ENCODE measurements around the gene DENND4B. TPM values are rescaled to one million over a fixed set of nuclear protein-coding genes. Genes with fewer than 3 reads are reported as not detected.

DENND4B gene
- total and polyA plus RNA-seq, 2 experiments from 2014 or later: 15.4 to 22.3 TPM

GRCh38 chr1:153921080-153921802 lies 25.3 kb downstream of the DENND4B start:
- no peak for TF ChIP-seq EZH2 (IDR thresholded peaks at IDR 0.05; ENCODE audit: borderline replicate concordance)
- no peak for TF ChIP-seq EZH2phosphoT487 (IDR thresholded peaks at IDR 0.05; ENCODE audit: low read depth, severe bottlenecking, unreplicated experiment)
- no peak for TF ChIP-seq CTCF (IDR thresholded peaks at IDR 0.05; ENCODE audit: poor library complexity)
- WGBS (ENCODE audit: low lambda C conversion rate, missing lambda C conversion rate): 34% methylated on average over 3 of the region's 3 CpGs
- no peak overlapping the region for H2AFZ ChIP-seq
- peaks cover 24% of the 10 kb centered on the region for H3K4me1 ChIP-seq (ENCODE audit: insufficient read depth)
- peak overlapping the region; percentile 94 for H3K27ac ChIP-seq
- peak overlapping the region; percentile 51 for H3K4me3 ChIP-seq
- no peaks in the 10 kb centered on the region for H3K9me2 ChIP-seq (replicated peaks; ENCODE audit: insufficient read depth)
- H3K36me3 ChIP-seq (replicated peaks; ENCODE audit: insufficient read depth, low read depth): no peaks in the 10 kb centered on the region
- no peaks in the 10 kb centered on the region for H3K9me3 ChIP-seq (ENCODE audit: low read depth)
- no peaks in the 10 kb centered on the region for H3K27me3 ChIP-seq
- peak overlapping the region; percentile 89 for H3K4me2 ChIP-seq
- DNase-seq (ENCODE audit: low spot score): no peak
- peaks cover 59% of the 10 kb centered on the region for H4K20me1 ChIP-seq (ENCODE audit: insufficient read depth, poor library complexity, severe bottlenecking)
- H3K79me2 ChIP-seq: peaks cover 60% of the 10 kb centered on the region

GRCh38 chr1:153919876-153920852 lies 26.4 kb downstream of the DENND4B start:
- H3K79me2 ChIP-seq: peaks cover 71% of the 10 kb centered on the region
- H3K9me3 ChIP-seq (ENCODE audit: low read depth): no peaks in the 10 kb centered on the region
- H3K27me3 ChIP-seq: no peaks in the 10 kb centered on the region
- no peak overlapping the region for H2AFZ ChIP-seq
- H3K36me3 ChIP-seq (replicated peaks; ENCODE audit: insufficient read depth, low read depth): no peaks in the 10 kb centered on the region
- TF ChIP-seq EZH2phosphoT487 (IDR thresholded peaks at IDR 0.05; ENCODE audit: low read depth, severe bottlenecking, unreplicated experiment) (no peak), EZH2 (IDR thresholded peaks at IDR 0.05; ENCODE audit: borderline replicate concordance) (no peak), CTCF (IDR thresholded peaks at IDR 0.05; ENCODE audit: poor library complexity) (peak; percentile 28)
- no peaks in the 10 kb centered on the region for H3K9me2 ChIP-seq (replicated peaks; ENCODE audit: insufficient read depth)
- H3K4me3 ChIP-seq: peak overlapping the region; percentile 51
- peaks cover 68% of the 10 kb centered on the region for H4K20me1 ChIP-seq (ENCODE audit: insufficient read depth, poor library complexity, severe bottlenecking)
- H3K4me1 ChIP-seq (ENCODE audit: insufficient read depth): peaks cover 24% of the 10 kb centered on the region
- no peak overlapping the region for H3K27ac ChIP-seq
- WGBS (ENCODE audit: low lambda C conversion rate, missing lambda C conversion rate): 57% methylated on average over 4 of the region's 4 CpGs
- no peak for DNase-seq (ENCODE audit: low spot score)
- H3K4me2 ChIP-seq: peak overlapping the region; percentile 89

GRCh38 chr1:153916297-153916696 lies 30.2 kb downstream of the DENND4B start:
- H3K4me1 ChIP-seq (ENCODE audit: insufficient read depth): peaks cover 18% of the 10 kb centered on the region
- no peaks in the 10 kb centered on the region for H3K27me3 ChIP-seq
- no peak overlapping the region for H2AFZ ChIP-seq
- H3K36me3 ChIP-seq (replicated peaks; ENCODE audit: insufficient read depth, low read depth): no peaks in the 10 kb centered on the region
- no peak overlapping the region for H3K27ac ChIP-seq
- H3K79me2 ChIP-seq: peaks cover 100% of the 10 kb centered on the region
- 95% methylated on average over 4 of the region's 4 CpGs for WGBS (ENCODE audit: low lambda C conversion rate, missing lambda C conversion rate)
- no peak for DNase-seq (ENCODE audit: low spot score)
- H3K9me2 ChIP-seq (replicated peaks; ENCODE audit: insufficient read depth): no peaks in the 10 kb centered on the region
- no peaks in the 10 kb centered on the region for H3K9me3 ChIP-seq (ENCODE audit: low read depth)
- TF ChIP-seq CTCF (IDR thresholded peaks at IDR 0.05; ENCODE audit: poor library complexity): no peak
- no peak for TF ChIP-seq EZH2 (IDR thresholded peaks at IDR 0.05; ENCODE audit: borderline replicate concordance)
- TF ChIP-seq EZH2phosphoT487 (IDR thresholded peaks at IDR 0.05; ENCODE audit: low read depth, severe bottlenecking, unreplicated experiment): no peak
- no peak overlapping the region for H3K4me3 ChIP-seq
- no peak overlapping the region for H3K4me2 ChIP-seq
- H4K20me1 ChIP-seq (ENCODE audit: insufficient read depth, poor library complexity, severe bottlenecking): peaks cover 97% of the 10 kb centered on the region
